ENCODE data around the gene ZNF814. TPM values are rescaled to one million over a fixed set of nuclear protein-coding genes. Genes with fewer than 3 reads are reported as not detected.
"Not testable (repeated sequence)": the region's sequence is repeated elsewhere in the genome, so short reads cannot be mapped to it uniquely, and the experiment has no call there.

ZNF814 gene
- total RNA-seq, 3 donors from 2014 or later = 21.7 to 30.6 (median 22.0) TPM

GRCh38 chr19:57886046-57886445 is 2.8 kb downstream of the ZNF814 start:
- Mint-ChIP-seq H3K27me3 (ENCODE audit: low read depth) (no peaks in the 10 kb centered on the region), H3K4me1 (ENCODE audit: low read depth) (peaks cover 27% of the 10 kb centered on the region), H3K4me3 (no peak overlapping the region), H3K9me3 (peaks cover 37% of the 10 kb centered on the region), H3K36me3 (ENCODE audit: insufficient read depth) (peaks cover 46% of the 10 kb centered on the region)
- no peak for ATAC-seq
- no peak for DNase-seq

GRCh38 chr19:57873883-57874799 is 14.7 kb downstream of the ZNF814 start:
- H3K4me3 Mint-ChIP-seq; H3K4me1 Mint-ChIP-seq (ENCODE audit: low read depth); ATAC-seq; H3K27me3 Mint-ChIP-seq (ENCODE audit: low read depth); DNase-seq: not testable (repeated sequence)
- Mint-ChIP-seq H3K9me3 (peaks cover 29% of the 10 kb centered on the region), H3K36me3 (ENCODE audit: insufficient read depth) (peaks cover 52% of the 10 kb centered on the region)

GRCh38 chr19:57872450-57872849 is 16.4 kb downstream of the ZNF814 start:
- ATAC-seq (no peak), DNase-seq (no peak)
- Mint-ChIP-seq H3K9me3 (peaks cover 29% of the 10 kb centered on the region), H3K36me3 (ENCODE audit: insufficient read depth) (peaks cover 52% of the 10 kb centered on the region), H3K4me3 (no peak overlapping the region), H3K4me1 (ENCODE audit: low read depth) (no peaks in the 10 kb centered on the region), H3K27me3 (ENCODE audit: low read depth) (no peaks in the 10 kb centered on the region)

DNA sequence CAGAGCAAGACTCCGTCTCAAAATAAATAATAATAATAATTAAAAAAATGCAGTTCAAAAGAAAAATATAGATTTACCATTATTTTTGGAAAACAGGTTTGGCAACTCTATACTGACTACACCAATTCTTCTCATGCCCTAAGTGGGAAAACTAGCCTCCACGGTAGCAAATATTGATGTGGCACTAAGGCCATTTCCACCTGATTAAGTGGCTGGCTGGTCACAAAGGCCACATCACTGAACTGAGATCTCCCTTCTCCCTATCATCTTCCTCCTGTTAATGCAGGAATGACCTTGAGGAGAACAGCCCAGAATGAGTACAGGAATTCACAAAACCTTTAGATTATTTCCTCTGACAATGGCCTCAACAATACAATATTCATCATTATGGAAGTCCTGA is 18.6 kb downstream of the ZNF814 start:
- peaks cover 20% of the 10 kb centered on the region for H3K9me3 Mint-ChIP-seq
- ATAC-seq = no peak
- no peak overlapping the region for H3K4me3 Mint-ChIP-seq
- peaks cover 53% of the 10 kb centered on the region for H3K36me3 Mint-ChIP-seq (ENCODE audit: insufficient read depth)
- H3K4me1 Mint-ChIP-seq (ENCODE audit: low read depth) = no peaks in the 10 kb centered on the region
- DNase-seq = no peak
- H3K27me3 Mint-ChIP-seq (ENCODE audit: low read depth) = no peaks in the 10 kb centered on the region

DNA sequence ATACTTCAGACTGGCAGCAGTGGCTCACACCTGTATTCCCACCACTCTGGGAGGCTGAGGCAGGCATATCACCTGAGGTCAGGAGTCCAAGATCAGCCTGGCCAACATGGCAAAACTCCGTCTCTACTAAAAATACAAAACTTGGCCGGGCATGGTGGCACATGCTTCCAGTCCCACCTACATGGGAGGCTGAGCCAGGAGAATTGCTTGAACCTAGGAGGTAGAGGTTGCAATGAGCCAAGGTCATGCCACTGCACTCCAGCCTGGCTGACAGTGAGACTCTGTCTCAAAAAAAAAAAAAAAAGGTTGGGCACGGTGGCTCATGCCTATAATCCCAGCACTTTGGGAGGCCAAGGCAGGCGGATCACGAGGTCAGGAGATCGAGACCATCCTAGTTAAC is 19.2 kb downstream of the ZNF814 start:
- ATAC-seq; H3K27me3 Mint-ChIP-seq (ENCODE audit: low read depth); H3K4me3 Mint-ChIP-seq; DNase-seq; H3K4me1 Mint-ChIP-seq (ENCODE audit: low read depth): not testable (repeated sequence)
- peaks cover 55% of the 10 kb centered on the region for H3K36me3 Mint-ChIP-seq (ENCODE audit: insufficient read depth)
- peaks cover 20% of the 10 kb centered on the region for H3K9me3 Mint-ChIP-seq

- H3K27me3 Mint-ChIP-seq (ENCODE audit: low read depth) = no peaks in the 10 kb centered on the region
- H3K4me3 Mint-ChIP-seq = no peak overlapping the region
- H3K36me3 Mint-ChIP-seq (ENCODE audit: insufficient read depth) = peaks cover 54% of the 10 kb centered on the region
- peaks cover 14% of the 10 kb centered on the region for H3K9me3 Mint-ChIP-seq
- no peaks in the 10 kb centered on the region for H3K4me1 Mint-ChIP-seq (ENCODE audit: low read depth)
- ATAC-seq (no peak), DNase-seq (no peak)
These were observed 20.9 kb downstream of the ZNF814 start for GRCh38 chr19:57867868-57868492.

DNA sequence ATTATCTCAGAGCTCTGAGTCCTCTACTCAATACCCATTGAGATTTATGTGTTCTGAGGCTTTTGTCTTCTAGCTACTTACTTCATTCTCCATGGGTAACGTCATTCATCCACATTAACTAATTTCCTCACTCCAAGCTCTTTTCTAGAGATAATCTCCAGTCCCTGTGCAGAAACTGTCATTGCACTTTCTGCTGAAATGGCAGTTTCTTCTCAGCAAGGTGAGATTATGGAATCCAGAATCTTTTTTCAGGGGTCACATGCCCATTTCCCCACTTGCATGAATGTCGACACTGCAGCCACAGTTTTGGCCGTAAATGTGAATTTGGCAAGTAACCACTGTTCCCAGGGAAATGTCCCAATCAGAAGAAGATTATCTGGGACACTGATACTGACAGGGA is 26.5 kb downstream of the ZNF814 start:
- not testable (repeated sequence) for H3K4me3 Mint-ChIP-seq; H3K4me1 Mint-ChIP-seq (ENCODE audit: low read depth); ATAC-seq; H3K27me3 Mint-ChIP-seq (ENCODE audit: low read depth); DNase-seq
- H3K36me3 Mint-ChIP-seq (ENCODE audit: insufficient read depth) = peaks cover 81% of the 10 kb centered on the region
- peaks cover 20% of the 10 kb centered on the region for H3K9me3 Mint-ChIP-seq

GRCh38 chr19:57854117-57854516 is 34.7 kb downstream of the ZNF814 start:
- peaks cover 58% of the 10 kb centered on the region for H3K36me3 Mint-ChIP-seq (ENCODE audit: insufficient read depth)
- not testable (repeated sequence) for DNase-seq; H3K27me3 Mint-ChIP-seq (ENCODE audit: low read depth); ATAC-seq; H3K9me3 Mint-ChIP-seq; H3K4me3 Mint-ChIP-seq
- H3K4me1 Mint-ChIP-seq (ENCODE audit: low read depth) = peaks cover 21% of the 10 kb centered on the region

- not testable (repeated sequence) for H3K9me3 Mint-ChIP-seq; H3K27me3 Mint-ChIP-seq (ENCODE audit: low read depth); ATAC-seq; DNase-seq; H3K4me3 Mint-ChIP-seq
- peaks cover 21% of the 10 kb centered on the region for H3K4me1 Mint-ChIP-seq (ENCODE audit: low read depth)
- peaks cover 44% of the 10 kb centered on the region for H3K36me3 Mint-ChIP-seq (ENCODE audit: insufficient read depth)
These were observed 36.8 kb downstream of the ZNF814 start for GRCh38 chr19:57851812-57852603.

- ATAC-seq (no peak), DNase-seq (no peak)
- no peaks in the 10 kb centered on the region for H3K9me3 Mint-ChIP-seq
- peak overlapping the region; percentile 93 for H3K4me3 Mint-ChIP-seq
- peaks cover 21% of the 10 kb centered on the region for H3K4me1 Mint-ChIP-seq (ENCODE audit: low read depth)
- no peaks in the 10 kb centered on the region for H3K27me3 Mint-ChIP-seq (ENCODE audit: low read depth)
- H3K36me3 Mint-ChIP-seq (ENCODE audit: insufficient read depth) = peaks cover 34% of the 10 kb centered on the region
These were observed 38.3 kb downstream of the ZNF814 start for GRCh38 chr19:57850553-57851017.

- ATAC-seq (peak; percentile 99 to 100), DNase-seq (peak; percentile 66)
- Mint-ChIP-seq H3K4me1 (ENCODE audit: low read depth) (peaks cover 21% of the 10 kb centered on the region), H3K4me3 (peak within 1 kb of the TSS; percentile 93), H3K36me3 (ENCODE audit: insufficient read depth) (peaks cover 33% of the 10 kb centered on the region)
- H3K27me3 Mint-ChIP-seq (ENCODE audit: low read depth); H3K9me3 Mint-ChIP-seq: not testable (repeated sequence)
These were observed 39.0 kb downstream of the ZNF814 start, which contains the start of gene ZNF587 for GRCh38 chr19:57849666-57850473. ZNF587 (plus strand) TSS chr19:57849859; CDS start chr19:57850039, 180 bp downstream.

- H3K9me3 Mint-ChIP-seq; H3K27me3 Mint-ChIP-seq (ENCODE audit: low read depth); DNase-seq: not testable (repeated sequence)
- H3K36me3 Mint-ChIP-seq (ENCODE audit: insufficient read depth) = peaks cover 34% of the 10 kb centered on the region
- ATAC-seq = peak; percentile 10 to 12
- peak overlapping the region; percentile 93 for H3K4me3 Mint-ChIP-seq
- peaks cover 21% of the 10 kb centered on the region for H3K4me1 Mint-ChIP-seq (ENCODE audit: low read depth)
These were observed 39.6 kb downstream of the ZNF814 start for GRCh38 chr19:57849162-57849665.

DNA sequence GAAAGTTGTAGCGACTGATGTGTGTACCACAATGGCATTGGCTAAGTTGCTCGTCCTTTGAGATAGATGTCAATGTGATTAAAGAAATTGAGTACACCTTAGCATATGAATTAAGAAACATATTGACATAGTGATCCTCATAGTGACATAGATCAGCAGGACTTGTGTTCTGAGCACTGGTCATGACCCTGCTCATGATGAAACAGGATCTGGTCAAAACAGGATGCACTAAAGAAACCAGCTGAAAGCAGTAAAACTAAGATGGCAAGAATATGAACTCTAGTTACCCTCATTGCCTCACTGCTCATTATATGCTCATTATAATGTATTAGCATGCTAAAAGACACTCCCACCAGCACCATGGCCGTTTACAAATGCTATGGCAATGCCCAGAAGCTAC is 41.7 kb downstream of the ZNF814 start:
- not testable (repeated sequence) for H3K27me3 Mint-ChIP-seq (ENCODE audit: low read depth); H3K9me3 Mint-ChIP-seq; H3K4me3 Mint-ChIP-seq; DNase-seq; ATAC-seq
- H3K4me1 Mint-ChIP-seq (ENCODE audit: low read depth) = peaks cover 22% of the 10 kb centered on the region
- peaks cover 28% of the 10 kb centered on the region for H3K36me3 Mint-ChIP-seq (ENCODE audit: insufficient read depth)
